Retinal pigment epithelial cell (primary cell): Measurements from ENCODE around the gene GLTPD2.

Source experiments
- DNase-seq: peaks from one replicate; pipeline ENCODE4 v3.0.0-alpha.2; 2010; ENCODE audit warnings: low read depth
- H3K4me3 ChIP-seq: 2 replicates; pipeline ENCODE4 v1.5.1; 2011; ENCODE audit warnings: mild to moderate bottlenecking, low read length, control low read depth, moderate library complexity
- TF ChIP-seq, protein P1 (sequence below): conservative IDR thresholded peaks from 2 replicates; pipeline ENCODE4 v1.5.1; 2011; ENCODE audit warnings: low read depth, low read length, control low read depth, inconsistent platforms

Gene GLTPD2

DNA sequence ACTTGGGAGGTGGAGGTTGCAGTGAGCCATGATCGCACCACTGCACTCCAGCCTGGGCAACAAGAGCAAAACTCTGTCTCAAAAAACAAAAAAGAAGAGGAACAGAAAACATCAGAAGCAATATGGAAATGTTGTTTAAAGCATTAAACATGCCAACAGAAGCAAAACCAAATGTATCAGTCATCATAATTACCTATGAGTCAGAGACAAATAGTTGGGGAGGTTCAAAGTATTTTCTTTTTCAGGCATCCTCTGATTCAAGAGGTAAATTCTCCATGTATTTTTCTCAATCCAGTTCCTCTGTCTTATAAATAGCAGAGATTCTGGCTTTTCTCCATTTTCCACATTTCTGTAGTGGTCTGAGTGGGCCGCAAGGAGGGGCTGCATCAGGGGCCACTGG lies 19.1 kb upstream of the GLTPD2 start:
- DNase-seq, result no peak
- H3K4me3 ChIP-seq, result no peak overlapping the region

DNA sequence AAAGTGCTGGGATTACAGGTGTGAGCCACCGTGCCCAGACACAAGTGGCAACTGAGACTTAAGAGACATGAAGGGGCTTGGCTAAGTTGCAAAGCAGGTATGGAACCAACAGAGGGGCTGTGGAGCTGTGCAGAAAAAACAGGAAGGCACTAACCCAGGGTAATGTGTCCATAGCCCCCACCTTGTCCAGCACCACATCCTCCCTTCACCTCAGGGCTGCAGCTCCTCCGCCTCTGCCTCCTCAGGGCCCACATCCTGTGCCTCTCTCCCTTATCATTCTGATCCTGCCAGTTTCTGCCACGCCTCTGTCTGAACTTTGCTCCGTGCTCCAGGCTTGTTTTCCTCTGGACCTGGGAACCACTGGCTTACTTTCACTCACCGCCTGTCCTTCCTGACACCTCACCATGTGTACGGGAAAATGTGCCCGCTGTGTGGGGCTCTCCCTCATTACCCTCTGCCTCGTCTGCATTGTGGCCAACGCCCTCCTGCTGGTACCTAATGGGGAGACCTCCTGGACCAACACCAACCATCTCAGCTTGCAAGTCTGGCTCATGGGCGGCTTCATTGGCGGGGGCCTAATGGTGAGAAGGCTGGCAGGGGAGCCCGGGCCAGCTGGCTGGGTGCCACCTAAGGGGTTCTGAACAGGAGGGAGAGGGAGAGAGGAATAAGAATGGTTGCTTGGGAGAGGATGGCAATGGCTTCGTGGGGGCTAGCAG lies 17.1 kb upstream of the GLTPD2 start, which contains the start of gene TM4SF5:
TSS of gene TM4SF5 (plus strand) at position 368 of the 716 bp plus-strand sequence. CDS start at position 405, 37 bp downstream.
- TF ChIP-seq, protein P1, sequence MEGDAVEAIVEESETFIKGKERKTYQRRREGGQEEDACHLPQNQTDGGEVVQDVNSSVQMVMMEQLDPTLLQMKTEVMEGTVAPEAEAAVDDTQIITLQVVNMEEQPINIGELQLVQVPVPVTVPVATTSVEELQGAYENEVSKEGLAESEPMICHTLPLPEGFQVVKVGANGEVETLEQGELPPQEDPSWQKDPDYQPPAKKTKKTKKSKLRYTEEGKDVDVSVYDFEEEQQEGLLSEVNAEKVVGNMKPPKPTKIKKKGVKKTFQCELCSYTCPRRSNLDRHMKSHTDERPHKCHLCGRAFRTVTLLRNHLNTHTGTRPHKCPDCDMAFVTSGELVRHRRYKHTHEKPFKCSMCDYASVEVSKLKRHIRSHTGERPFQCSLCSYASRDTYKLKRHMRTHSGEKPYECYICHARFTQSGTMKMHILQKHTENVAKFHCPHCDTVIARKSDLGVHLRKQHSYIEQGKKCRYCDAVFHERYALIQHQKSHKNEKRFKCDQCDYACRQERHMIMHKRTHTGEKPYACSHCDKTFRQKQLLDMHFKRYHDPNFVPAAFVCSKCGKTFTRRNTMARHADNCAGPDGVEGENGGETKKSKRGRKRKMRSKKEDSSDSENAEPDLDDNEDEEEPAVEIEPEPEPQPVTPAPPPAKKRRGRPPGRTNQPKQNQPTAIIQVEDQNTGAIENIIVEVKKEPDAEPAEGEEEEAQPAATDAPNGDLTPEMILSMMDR, result no peak
- no peak for DNase-seq
- H3K4me3 ChIP-seq, result no peak within 1 kb of the TSS

More for the DNA sequence above, 19.1 kb upstream of the GLTPD2 start:
- TF ChIP-seq, protein P1, result no peak

DNA sequence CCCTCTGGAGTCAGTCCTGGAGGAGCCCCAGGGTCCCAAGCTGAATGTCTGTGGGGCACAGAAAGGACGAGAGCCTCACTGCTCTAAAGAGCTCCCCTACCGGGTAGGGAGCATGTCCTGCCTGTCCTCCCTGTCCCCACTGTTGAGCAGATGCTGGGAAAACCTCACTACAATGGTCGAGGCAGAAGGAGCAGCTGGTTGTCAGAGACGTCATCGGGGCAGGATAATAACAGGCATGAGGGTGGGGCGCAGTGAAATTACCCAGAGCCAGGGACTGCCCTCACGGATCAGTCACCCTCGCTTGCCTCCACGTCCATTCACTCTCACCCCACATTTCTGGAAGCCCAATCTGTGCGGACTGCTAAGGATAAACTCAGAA lies 16.5 kb upstream of the GLTPD2 start:
- no peak overlapping the region for H3K4me3 ChIP-seq
- no peak for DNase-seq
- TF ChIP-seq, protein P1, result no peak

DNA sequence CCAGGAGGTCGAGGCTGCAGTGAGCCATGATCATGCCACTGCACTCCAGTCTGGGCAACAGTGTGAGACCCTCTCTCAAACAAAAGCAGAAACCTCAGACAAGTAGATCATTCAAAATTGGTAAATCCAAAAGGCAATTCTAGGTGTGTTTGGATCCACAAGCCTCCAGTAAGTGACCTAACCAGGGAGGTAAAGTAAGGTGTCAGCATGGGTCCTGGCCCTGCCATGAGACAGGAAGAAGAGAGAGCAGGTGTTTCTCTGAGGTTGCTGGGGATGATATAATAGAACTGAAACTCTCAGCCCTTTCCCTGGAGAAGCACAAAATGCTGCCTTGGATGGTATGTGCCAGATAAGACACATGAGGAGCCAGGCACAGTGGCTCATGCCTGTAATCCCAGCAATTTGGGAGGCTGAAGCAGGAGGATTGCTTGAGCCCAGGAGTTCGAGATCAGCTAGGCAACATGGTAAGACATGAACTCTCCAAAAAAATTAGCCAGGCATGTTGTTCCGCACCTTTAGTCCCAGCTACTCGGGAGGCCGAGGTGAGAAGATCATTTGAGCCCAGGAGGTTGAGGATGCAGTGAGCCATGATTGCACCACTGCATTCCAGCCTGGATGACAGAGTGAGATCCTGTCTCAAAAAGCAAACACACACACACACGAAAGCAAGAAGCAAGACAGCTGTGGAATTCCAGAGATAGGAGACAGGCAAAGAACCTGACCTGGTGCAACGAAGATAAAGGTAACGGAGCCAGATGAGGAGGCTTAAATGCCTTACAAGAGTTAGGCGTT lies 10.6 kb upstream of the GLTPD2 start:
- DNase-seq, result no peak
- TF ChIP-seq, protein P1, result no peak
- H3K4me3 ChIP-seq, result no peak overlapping the region

DNA sequence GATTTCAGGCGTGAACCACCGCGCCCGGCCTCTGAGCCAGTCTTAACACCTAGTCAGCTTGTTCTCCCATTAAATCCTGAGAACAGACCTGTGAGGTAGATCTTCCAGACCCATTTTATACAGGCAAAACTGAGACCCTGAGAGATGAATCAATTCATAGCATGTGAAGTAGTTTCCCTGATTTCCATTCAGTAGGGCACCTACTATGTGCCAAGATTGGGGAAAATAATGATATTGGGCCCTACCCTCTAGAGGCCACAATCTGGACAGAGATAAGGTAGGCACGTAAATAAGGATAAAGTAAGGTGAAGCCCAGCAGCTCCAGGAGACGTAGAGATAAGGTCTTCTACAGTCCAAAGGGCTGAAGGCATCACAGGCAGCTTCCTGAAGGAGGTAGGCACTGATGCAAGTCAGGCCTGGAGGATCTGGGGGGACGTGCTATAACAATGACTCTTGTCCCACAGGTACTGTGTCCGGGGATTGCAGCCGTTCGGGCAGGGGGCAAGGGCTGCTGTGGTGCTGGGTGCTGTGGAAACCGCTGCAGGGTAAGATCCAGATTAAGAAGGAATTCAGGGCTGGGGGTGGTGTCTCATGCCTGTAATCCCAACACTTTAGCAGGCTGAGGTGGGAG lies 8.3 kb upstream of the GLTPD2 start:
- TF ChIP-seq, protein P1, result no peak
- DNase-seq, result no peak
- H3K4me3 ChIP-seq, result no peak overlapping the region

DNA sequence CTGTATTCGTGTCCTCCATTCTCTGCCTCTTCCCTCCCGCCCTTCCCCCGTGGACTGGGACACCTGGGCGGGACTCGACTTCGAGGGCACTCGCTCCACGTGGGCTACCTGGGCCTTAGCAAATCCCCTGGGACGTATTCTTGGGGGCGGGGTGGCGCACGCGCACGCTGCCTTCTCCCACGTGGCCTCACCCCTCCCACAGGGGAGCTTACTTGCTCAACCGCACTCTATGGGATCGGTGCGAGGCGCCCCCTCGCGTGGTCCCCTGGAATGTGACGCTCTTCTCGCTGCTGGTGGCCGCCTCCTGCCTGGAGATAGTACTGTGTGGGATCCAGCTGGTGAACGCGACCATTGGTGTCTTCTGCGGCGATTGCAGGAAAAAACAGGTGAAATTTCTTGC lies 6.1 kb upstream of the GLTPD2 start:
- TF ChIP-seq, protein P1, result no peak
- DNase-seq, result no peak

More for the DNA sequence above, 6.1 kb upstream of the GLTPD2 start:
- H3K4me3 ChIP-seq, result no peak overlapping the region
